ENCODE measurements around the gene RTTN. TPM values are rescaled to one million over a fixed set of nuclear protein-coding genes. Genes with fewer than 3 reads are reported as not detected.
"Not testable (repeated sequence)": the region's sequence is repeated elsewhere in the genome, so short reads cannot be mapped to it uniquely, and the experiment has no call there.

The RTTN gene
- polyA plus RNA-seq, 3 donors = 0.22 to 2.7 (median 0.25) TPM

DNA sequence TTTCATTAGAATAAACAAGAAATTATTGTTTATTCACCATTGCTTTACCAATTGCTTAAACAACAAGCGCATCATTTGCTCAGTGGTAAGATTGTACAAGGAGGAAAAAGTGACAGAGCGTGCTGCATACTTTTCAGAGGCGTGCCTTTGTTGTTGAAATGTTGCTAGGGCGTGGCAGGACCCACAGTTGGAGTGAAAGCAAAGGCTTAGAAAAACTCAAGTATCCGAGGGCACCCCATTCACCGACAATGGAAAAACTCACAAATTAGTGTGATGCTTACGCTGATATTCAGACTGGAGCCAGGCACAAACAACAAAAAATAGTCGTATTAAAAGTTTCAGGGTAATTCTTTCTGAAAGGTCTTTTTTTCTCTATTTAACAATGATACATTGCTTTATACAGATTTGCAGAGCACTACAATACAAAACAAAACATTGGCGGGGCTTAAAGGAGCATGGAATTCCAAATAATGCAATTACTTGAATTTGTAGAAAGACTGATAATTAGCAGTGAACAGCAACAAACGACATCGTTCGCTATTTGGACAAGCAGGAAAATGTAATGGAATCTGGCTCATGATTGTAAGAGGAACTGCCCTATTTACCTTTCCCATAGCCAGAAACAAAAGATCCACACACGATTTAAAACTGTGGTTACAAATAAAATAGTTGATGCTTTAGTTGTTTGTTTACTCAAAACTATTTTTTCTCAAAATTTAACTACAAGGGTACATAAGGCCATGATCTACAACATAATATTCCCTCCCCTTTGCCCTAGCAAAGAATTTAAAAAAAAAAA, 37.8 kb upstream of the RTTN start:
- no peak for DNase-seq
- Histone ChIP-seq H3K9me3 (replicated peaks in 1 of 2; ENCODE audit: control insufficient read depth in 1 of 2, insufficient read depth in 1 of 2, low read length in 2 of 2) (no peaks in the 10 kb centered on the region), H3K79me2 (ENCODE audit: insufficient read depth, low read length) (no peaks in the 10 kb centered on the region), H3K4me1 (ENCODE audit: control insufficient read depth in 1 of 2, insufficient read depth in 2 of 2, low read length in 2 of 2) (no peaks in the 10 kb centered on the region), H3K36me3 (replicated peaks in 1 of 2; ENCODE audit: control insufficient read depth in 1 of 2, insufficient read depth in 2 of 2, low read length in 2 of 2) (no peaks in the 10 kb centered on the region), H3K4me3 (replicated peaks in 1 of 3; ENCODE audit: low read depth in 2 of 3, low read length in 3 of 3) (no peak overlapping the region), H3K4me2 (replicated peaks; ENCODE audit: extremely low read depth, low read length, poor library complexity, severe bottlenecking) (no peak overlapping the region), H4K20me1 (ENCODE audit: insufficient read depth, low read length) (no peaks in the 10 kb centered on the region), H3K9ac (ENCODE audit: insufficient read depth, low read length, poor library complexity, severe bottlenecking) (no peak overlapping the region), H3K27me3 (ENCODE audit: control insufficient read depth in 2 of 2, insufficient read depth in 2 of 2, low read length in 2 of 2) (no peaks in the 10 kb centered on the region), H3K27ac (ENCODE audit: low read depth in 1 of 2, low read length in 2 of 2) (no peak overlapping the region), H2AFZ (ENCODE audit: insufficient read depth, low read depth, low read length, poor library complexity, severe bottlenecking) (no peak overlapping the region)
- intact Hi-C loops (cut with micrococcal nuclease) = no loop called here
- Mint-ChIP-seq H3K4me1 (no peaks in the 10 kb centered on the region), H3K36me3 (no peaks in the 10 kb centered on the region), H3K27ac (no peak overlapping the region), H3K9me3 (peaks cover 0 to 12% (median 7%) of the 10 kb centered on the region in 7 donors), H3K27me3 (ENCODE audit: low read depth in 3 of 3) (peaks cover 0 to 2% (median 2%) of the 10 kb centered on the region in 3 donors), H3K4me3 (no peak overlapping the region)
- no peak for TF ChIP-seq CTCF (IDR thresholded peaks at IDR 0.05)
- WGBS (ENCODE audit: insufficient coverage) = 100% methylated on average over 3 of the region's 13 CpGs

- H4K20me1 ChIP-seq (ENCODE audit: insufficient read depth, low read length); H3K4me3 ChIP-seq (replicated peaks in 1 of 3; ENCODE audit: low read depth in 2 of 3, low read length in 3 of 3); H3K4me1 Mint-ChIP-seq; DNase-seq; H3K36me3 Mint-ChIP-seq; H3K4me2 ChIP-seq (replicated peaks; ENCODE audit: extremely low read depth, low read length, poor library complexity, severe bottlenecking); H3K27me3 ChIP-seq (ENCODE audit: control insufficient read depth in 2 of 2, insufficient read depth in 2 of 2, low read length in 2 of 2); H3K9me3 ChIP-seq (replicated peaks in 1 of 2; ENCODE audit: control insufficient read depth in 1 of 2, insufficient read depth in 1 of 2, low read length in 2 of 2); H3K4me3 Mint-ChIP-seq; H3K27ac ChIP-seq (ENCODE audit: low read depth in 1 of 2, low read length in 2 of 2); H3K9ac ChIP-seq (ENCODE audit: insufficient read depth, low read length, poor library complexity, severe bottlenecking); H3K36me3 ChIP-seq (replicated peaks in 1 of 2; ENCODE audit: control insufficient read depth in 1 of 2, insufficient read depth in 2 of 2, low read length in 2 of 2); H3K79me2 ChIP-seq (ENCODE audit: insufficient read depth, low read length); H2AFZ ChIP-seq (ENCODE audit: insufficient read depth, low read depth, low read length, poor library complexity, severe bottlenecking); H3K4me1 ChIP-seq (ENCODE audit: control insufficient read depth in 1 of 2, insufficient read depth in 2 of 2, low read length in 2 of 2); H3K27me3 Mint-ChIP-seq (ENCODE audit: low read depth in 3 of 3); intact Hi-C loops (cut with micrococcal nuclease): not testable (repeated sequence)
- Mint-ChIP-seq H3K27ac (peak overlapping the region in 1 of 7 donors; percentile 15), H3K9me3 (peaks cover 5 to 21% (median 7%) of the 10 kb centered on the region in 7 donors)
- 88% methylated on average over 7 of the region's 7 CpGs for WGBS (ENCODE audit: insufficient coverage)
Observed at GRCh38 chr18:70236921-70237320, 31.4 kb upstream of the RTTN start.

Data from CD14-positive monocyte (primary cell).